ENCODE data around the gene NEK4.
"Not testable (repeated sequence)": the region's sequence is repeated elsewhere in the genome, so short reads cannot be mapped to it uniquely, and the experiment has no call there.

Gene NEK4

GRCh38 chr3:52779837-52780585 is 9.3 kb upstream of the NEK4 start:
- H3K36me3 ChIP-seq (ENCODE audit: insufficient read depth), result no peaks in the 10 kb centered on the region
- H4K20me1 ChIP-seq (ENCODE audit: insufficient read depth), result no peaks in the 10 kb centered on the region
- H3K9ac ChIP-seq, result no peak overlapping the region
- no peaks in the 10 kb centered on the region for H3K4me1 ChIP-seq (ENCODE audit: low read depth, poor library complexity, severe bottlenecking)
- no peak overlapping the region for H2AFZ ChIP-seq (ENCODE audit: low read depth)
- no peak overlapping the region for H3K4me2 ChIP-seq
- no peak overlapping the region for H3K27ac ChIP-seq
- H3K27me3 ChIP-seq (ENCODE audit: insufficient read depth, low read depth), result no peaks in the 10 kb centered on the region
- no peaks in the 10 kb centered on the region for H3K79me2 ChIP-seq (ENCODE audit: insufficient read depth, low read depth)
- no peak for TF ChIP-seq CTCF (conservative IDR thresholded peaks at IDR 0.05; ENCODE audit: low read depth, low read length)
- H3K4me3 ChIP-seq (IDR thresholded peaks at IDR 0.05; ENCODE audit: insufficient read depth, low read depth, low read length), result no peak overlapping the region

GRCh38 chr3:52779011-52779836 is 8.5 kb upstream of the NEK4 start:
- H3K27me3 ChIP-seq (ENCODE audit: insufficient read depth, low read depth), result no peaks in the 10 kb centered on the region
- H4K20me1 ChIP-seq (ENCODE audit: insufficient read depth), result no peaks in the 10 kb centered on the region
- no peaks in the 10 kb centered on the region for H3K79me2 ChIP-seq (ENCODE audit: insufficient read depth, low read depth)
- H3K27ac ChIP-seq, result no peak overlapping the region
- no peaks in the 10 kb centered on the region for H3K4me1 ChIP-seq (ENCODE audit: low read depth, poor library complexity, severe bottlenecking)
- no peaks in the 10 kb centered on the region for H3K36me3 ChIP-seq (ENCODE audit: insufficient read depth)
- no peak overlapping the region for H3K4me3 ChIP-seq (IDR thresholded peaks at IDR 0.05; ENCODE audit: insufficient read depth, low read depth, low read length)
- no peak overlapping the region for H3K4me2 ChIP-seq
- no peak overlapping the region for H2AFZ ChIP-seq (ENCODE audit: low read depth)
- no peak for TF ChIP-seq CTCF (conservative IDR thresholded peaks at IDR 0.05; ENCODE audit: low read depth, low read length)
- no peak overlapping the region for H3K9ac ChIP-seq

- Histone ChIP-seq H3K4me2 (no peak overlapping the region), H3K9ac (no peak overlapping the region), H3K4me3 (IDR thresholded peaks at IDR 0.05; ENCODE audit: insufficient read depth, low read depth, low read length) (no peak overlapping the region), H3K4me1 (ENCODE audit: low read depth, poor library complexity, severe bottlenecking) (no peaks in the 10 kb centered on the region), H3K27me3 (ENCODE audit: insufficient read depth, low read depth) (no peaks in the 10 kb centered on the region), H3K36me3 (ENCODE audit: insufficient read depth) (no peaks in the 10 kb centered on the region), H3K79me2 (ENCODE audit: insufficient read depth, low read depth) (no peaks in the 10 kb centered on the region), H3K27ac (no peak overlapping the region), H4K20me1 (ENCODE audit: insufficient read depth) (no peaks in the 10 kb centered on the region), H2AFZ (ENCODE audit: low read depth) (no peak overlapping the region)
- no peak for TF ChIP-seq CTCF (conservative IDR thresholded peaks at IDR 0.05; ENCODE audit: low read depth, low read length)
Measured at GRCh38 chr3:52777959-52778805, 7.4 kb upstream of the NEK4 start.

GRCh38 chr3:52777127-52777958 is 6.6 kb upstream of the NEK4 start, which contains the start of gene ITIH1:
Gene ITIH1, plus strand, starts transcription at chr3:52777599. Its CDS starts 17 bp downstream, at chr3:52777616.
- H3K4me1 ChIP-seq (ENCODE audit: low read depth, poor library complexity, severe bottlenecking), result no peaks in the 10 kb centered on the region
- H3K4me2 ChIP-seq, result no peak within 1 kb of the TSS
- H3K79me2 ChIP-seq (ENCODE audit: insufficient read depth, low read depth), result no peaks in the 10 kb centered on the region
- no peaks in the 10 kb centered on the region for H3K36me3 ChIP-seq (ENCODE audit: insufficient read depth)
- H3K9ac ChIP-seq, result no peak within 1 kb of the TSS
- no peaks in the 10 kb centered on the region for H3K27me3 ChIP-seq (ENCODE audit: insufficient read depth, low read depth)
- no peaks in the 10 kb centered on the region for H4K20me1 ChIP-seq (ENCODE audit: insufficient read depth)
- TF ChIP-seq CTCF (conservative IDR thresholded peaks at IDR 0.05; ENCODE audit: low read depth, low read length), result no peak
- H3K27ac ChIP-seq, result no peak within 1 kb of the TSS
- H3K4me3 ChIP-seq (IDR thresholded peaks at IDR 0.05; ENCODE audit: insufficient read depth, low read depth, low read length), result no peak within 1 kb of the TSS
- no peak within 1 kb of the TSS for H2AFZ ChIP-seq (ENCODE audit: low read depth)

- H3K36me3 ChIP-seq (ENCODE audit: insufficient read depth); H3K4me2 ChIP-seq; H3K79me2 ChIP-seq (ENCODE audit: insufficient read depth, low read depth); H3K27me3 ChIP-seq (ENCODE audit: insufficient read depth, low read depth); H3K9ac ChIP-seq; H3K27ac ChIP-seq; H4K20me1 ChIP-seq (ENCODE audit: insufficient read depth); H3K4me3 ChIP-seq (IDR thresholded peaks at IDR 0.05; ENCODE audit: insufficient read depth, low read depth, low read length); H2AFZ ChIP-seq (ENCODE audit: low read depth); H3K4me1 ChIP-seq (ENCODE audit: low read depth, poor library complexity, severe bottlenecking): not testable (repeated sequence)
Measured at GRCh38 chr3:52776486-52776885, 5.7 kb upstream of the NEK4 start.

All from KMS-11 (cell line).